GM10248 (cell line): Measurements from ENCODE around the gene SMTNL2.
"Not testable (repeated sequence)": the region's sequence is repeated elsewhere in the genome, so short reads cannot be mapped to it uniquely, and the experiment has no call there.

ENCODE experiments used
- CTCF ChIA-PET: fragments of 300-600 bp; sonication (Branson Sonifier 250); formaldehyde crosslinking; extraction: SDS; loops from one replicate; lab custom pipeline; 2021; ENCODE audit warnings: antibody characterized with exemption; lab: Yijun Ruan, JAX
- POLR2A ChIA-PET: fragments of 350-650 bp; sonication (Branson Sonifier 250); formaldehyde crosslinking; extraction: SDS; loops from one replicate; lab custom pipeline; 2020; ENCODE audit warnings: antibody characterized with exemption; lab: Yijun Ruan, JAX
- DNase-seq: peaks from one replicate; pipeline ENCODE4 v3.0.0; 2012; ENCODE audit errors: extremely low spot score
- TF ChIP-seq, protein P1 (sequence below): IDR thresholded peaks from 2 replicates; pipeline ENCODE4 v1.5.1; 2012; ENCODE audit warnings: mild to moderate bottlenecking, low read depth; ENCODE audit errors: extremely low read depth, missing control alignments, control extremely low read depth

SMTNL2 gene

DNA sequence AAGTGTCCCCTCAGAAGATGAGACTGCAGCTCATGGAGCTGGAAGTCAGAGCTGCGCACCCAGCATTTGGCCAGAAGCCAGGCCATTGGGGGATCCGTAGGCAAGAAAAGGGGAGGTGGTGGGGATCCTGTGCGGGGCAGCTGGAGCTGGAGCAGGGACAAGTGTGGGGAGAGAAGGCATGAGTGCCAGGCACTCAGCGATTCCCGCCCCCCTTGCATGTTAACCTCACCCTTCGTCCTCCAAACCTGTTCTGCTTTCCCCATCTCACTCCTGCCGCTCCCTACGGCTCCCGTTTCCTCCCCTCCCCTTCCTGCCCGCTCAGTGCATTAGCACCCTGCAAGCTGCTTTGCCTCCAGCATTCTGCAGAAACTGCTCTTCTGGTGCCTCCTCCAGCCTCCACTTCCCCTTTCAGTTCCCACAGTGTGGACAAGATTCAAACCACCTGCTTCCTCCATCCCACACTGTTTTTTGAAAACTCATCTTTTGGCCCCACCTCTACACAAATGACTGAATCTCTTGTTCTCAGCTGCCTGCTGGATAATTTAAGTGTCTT lies 51.6 kb downstream of the SMTNL2 start:
- DNase-seq: peak; percentile 67
- TF ChIP-seq, protein P1, sequence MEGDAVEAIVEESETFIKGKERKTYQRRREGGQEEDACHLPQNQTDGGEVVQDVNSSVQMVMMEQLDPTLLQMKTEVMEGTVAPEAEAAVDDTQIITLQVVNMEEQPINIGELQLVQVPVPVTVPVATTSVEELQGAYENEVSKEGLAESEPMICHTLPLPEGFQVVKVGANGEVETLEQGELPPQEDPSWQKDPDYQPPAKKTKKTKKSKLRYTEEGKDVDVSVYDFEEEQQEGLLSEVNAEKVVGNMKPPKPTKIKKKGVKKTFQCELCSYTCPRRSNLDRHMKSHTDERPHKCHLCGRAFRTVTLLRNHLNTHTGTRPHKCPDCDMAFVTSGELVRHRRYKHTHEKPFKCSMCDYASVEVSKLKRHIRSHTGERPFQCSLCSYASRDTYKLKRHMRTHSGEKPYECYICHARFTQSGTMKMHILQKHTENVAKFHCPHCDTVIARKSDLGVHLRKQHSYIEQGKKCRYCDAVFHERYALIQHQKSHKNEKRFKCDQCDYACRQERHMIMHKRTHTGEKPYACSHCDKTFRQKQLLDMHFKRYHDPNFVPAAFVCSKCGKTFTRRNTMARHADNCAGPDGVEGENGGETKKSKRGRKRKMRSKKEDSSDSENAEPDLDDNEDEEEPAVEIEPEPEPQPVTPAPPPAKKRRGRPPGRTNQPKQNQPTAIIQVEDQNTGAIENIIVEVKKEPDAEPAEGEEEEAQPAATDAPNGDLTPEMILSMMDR: no peak
- POLR2A ChIA-PET: no interaction called here
- CTCF ChIA-PET: interaction anchor here (3.0 to 3.1 kb wide), 2 partner anchors 10 to 69 kb away, joined by 13 to 18 read pairs; no protein-coding TSS in a partner anchor

GRCh38 chr17:4636474-4637100 lies 52.3 kb downstream of the SMTNL2 start:
- DNase-seq: no peak

GRCh38 chr17:4638766-4639165 lies 54.4 kb downstream of the SMTNL2 start:
- POLR2A ChIA-PET, CTCF ChIA-PET, DNase-seq: not testable (repeated sequence)

More at GRCh38 chr17:4636474-4637100, 52.3 kb downstream of the SMTNL2 start:
- ChIA-PET CTCF (interaction anchor here (3.0 to 3.1 kb wide), 2 partner anchors 11 to 70 kb away, joined by 13 to 18 read pairs; no protein-coding TSS in a partner anchor), POLR2A (no interaction called here)
- TF ChIP-seq, protein P1: no peak

GRCh38 chr17:4639301-4640059 lies 55.2 kb downstream of the SMTNL2 start:
- DNase-seq, POLR2A ChIA-PET, CTCF ChIA-PET: not testable (repeated sequence)

DNA sequence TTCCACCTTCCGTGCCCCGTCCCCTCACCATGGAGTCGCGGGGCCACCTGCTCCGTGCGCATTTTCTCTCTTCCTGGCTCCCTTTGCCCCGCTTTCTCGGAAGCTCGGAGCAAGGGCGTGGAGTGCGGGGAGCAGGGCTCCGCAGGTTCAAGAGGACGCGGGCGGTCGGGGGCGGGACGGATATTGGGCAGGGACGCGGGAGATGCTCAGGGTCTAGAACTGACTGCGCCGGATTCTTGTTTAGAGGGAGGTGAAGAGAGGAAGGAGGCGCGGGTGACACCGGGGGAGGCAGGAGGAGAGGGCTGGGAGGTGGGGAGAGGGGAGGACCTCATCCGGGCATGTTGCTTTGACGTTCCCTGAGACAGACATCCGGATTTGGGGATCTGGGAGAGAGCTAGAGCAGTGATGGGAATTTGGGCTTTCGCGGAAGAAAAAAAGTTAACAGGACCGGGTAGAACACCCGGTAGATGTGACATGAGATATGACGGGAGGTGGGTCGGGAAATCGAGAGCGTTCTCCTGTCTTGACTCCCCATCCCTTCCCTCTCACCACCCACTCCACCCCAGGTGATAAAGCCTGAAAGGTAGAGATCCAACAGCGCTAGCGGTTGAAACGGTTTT lies 56.4 kb downstream of the SMTNL2 start:
- POLR2A ChIA-PET, DNase-seq: not testable (repeated sequence)
- CTCF ChIA-PET: interaction anchor here (1.4 kb wide), 1 partner anchor 73 kb away, joined by 3 read pairs; no protein-coding TSS in a partner anchor

GRCh38 chr17:4641297-4642195 lies 57.2 kb downstream of the SMTNL2 start, which contains the start of gene ALOX15:
ALOX15 (minus strand) TSS chr17:4641678; CDS start chr17:4641651, 27 bp downstream.
- CTCF ChIA-PET: interaction anchor here (1.4 kb wide), 1 partner anchor 74 kb away, joined by 3 read pairs; no protein-coding TSS in a partner anchor
- POLR2A ChIA-PET: no interaction called here
- TF ChIP-seq, protein P1: no peak
- DNase-seq: no peak

DNA sequence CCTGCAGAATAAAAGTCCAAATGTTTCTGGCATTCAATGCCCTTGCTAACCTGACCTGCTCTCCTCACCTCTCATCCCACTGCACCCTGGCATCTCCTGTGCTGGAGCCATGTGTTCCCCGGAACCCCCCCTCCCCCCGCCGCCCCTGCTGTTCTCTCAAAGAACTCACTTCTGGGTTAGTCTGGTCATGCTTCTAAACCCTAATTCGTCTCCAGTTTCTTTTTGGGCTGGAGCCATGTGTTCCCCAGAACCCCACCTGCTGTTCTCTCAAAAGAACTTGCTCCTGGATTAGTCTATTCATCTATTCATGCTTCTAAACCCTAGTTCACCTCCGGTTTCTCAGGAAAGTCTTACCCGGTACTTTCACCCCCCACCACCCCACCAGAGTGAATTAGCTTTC lies 58.0 kb downstream of the SMTNL2 start:
- ChIA-PET CTCF (interaction anchor here (0.7 kb wide), 1 partner anchor 76 kb away, joined by 3 read pairs; no protein-coding TSS in a partner anchor), POLR2A (no interaction called here)
- DNase-seq: no peak
- TF ChIP-seq, protein P1: no peak
